ENCODE results near the gene ARRB1. TPM values are rescaled to one million over a fixed set of nuclear protein-coding genes. Genes with fewer than 3 reads are reported as not detected.
A peak's percentile ranks its signal among the peaks of the same experiment; 100 is the strongest.

Gene ARRB1
- total RNA-seq = 48.2 TPM

- Histone ChIP-seq H3K4me3 (ENCODE audit: low read length) (peak within 1 kb of the TSS; percentile 62), H3K9me3 (ENCODE audit: low read depth, low read length) (no peaks in the 10 kb centered on the region), H3K4me1 (ENCODE audit: insufficient read depth, low read length) (peaks cover 64% of the 10 kb centered on the region), H3K27me3 (ENCODE audit: insufficient read depth, low read length) (no peaks in the 10 kb centered on the region)
These were observed at the start of gene ARRB1 for GRCh38 chr11:75351541-75351790. ARRB1 (minus strand) TSS chr11:75351661; CDS start chr11:75351607, 54 bp downstream.

GRCh38 chr11:75400146-75400865 lies 48.8 kb upstream of the ARRB1 start:
- Histone ChIP-seq H3K9me3 (ENCODE audit: low read depth, low read length) (no peaks in the 10 kb centered on the region), H3K4me1 (ENCODE audit: insufficient read depth, low read length) (peaks cover 33% of the 10 kb centered on the region), H3K4me3 (ENCODE audit: low read length) (peak overlapping the region; percentile 94), H3K27me3 (ENCODE audit: insufficient read depth, low read length) (no peaks in the 10 kb centered on the region)

- H3K4me1 ChIP-seq (ENCODE audit: insufficient read depth, low read length) = peaks cover 33% of the 10 kb centered on the region
- no peaks in the 10 kb centered on the region for H3K27me3 ChIP-seq (ENCODE audit: insufficient read depth, low read length)
- peak within 1 kb of the TSS; percentile 94 for H3K4me3 ChIP-seq (ENCODE audit: low read length)
- H3K9me3 ChIP-seq (ENCODE audit: low read depth, low read length) = no peaks in the 10 kb centered on the region
These were observed 48.1 kb upstream of the ARRB1 start, which contains the start of gene RPS3 for GRCh38 chr11:75399344-75400145. RPS3 (plus strand) TSS chr11:75399518; CDS start chr11:75399548, 30 bp downstream.

GRCh38 chr11:75398906-75399305 lies 47.4 kb upstream of the ARRB1 start:
- Histone ChIP-seq H3K27me3 (ENCODE audit: insufficient read depth, low read length) (no peaks in the 10 kb centered on the region), H3K9me3 (ENCODE audit: low read depth, low read length) (no peaks in the 10 kb centered on the region), H3K4me1 (ENCODE audit: insufficient read depth, low read length) (peaks cover 33% of the 10 kb centered on the region), H3K4me3 (ENCODE audit: low read length) (no peak overlapping the region)

- no peaks in the 10 kb centered on the region for H3K9me3 ChIP-seq (ENCODE audit: low read depth, low read length)
- H3K27me3 ChIP-seq (ENCODE audit: insufficient read depth, low read length) = no peaks in the 10 kb centered on the region
- no peak overlapping the region for H3K4me3 ChIP-seq (ENCODE audit: low read length)
- H3K4me1 ChIP-seq (ENCODE audit: insufficient read depth, low read length) = no peaks in the 10 kb centered on the region
These were observed 42.8 kb upstream of the ARRB1 start for GRCh38 chr11:75394085-75394840.

- Histone ChIP-seq H3K4me1 (ENCODE audit: insufficient read depth, low read length) (peaks cover 6% of the 10 kb centered on the region), H3K4me3 (ENCODE audit: low read length) (no peak overlapping the region), H3K27me3 (ENCODE audit: insufficient read depth, low read length) (no peaks in the 10 kb centered on the region), H3K9me3 (ENCODE audit: low read depth, low read length) (no peaks in the 10 kb centered on the region)
These were observed 38.5 kb upstream of the ARRB1 start for GRCh38 chr11:75389925-75390324.

DNA sequence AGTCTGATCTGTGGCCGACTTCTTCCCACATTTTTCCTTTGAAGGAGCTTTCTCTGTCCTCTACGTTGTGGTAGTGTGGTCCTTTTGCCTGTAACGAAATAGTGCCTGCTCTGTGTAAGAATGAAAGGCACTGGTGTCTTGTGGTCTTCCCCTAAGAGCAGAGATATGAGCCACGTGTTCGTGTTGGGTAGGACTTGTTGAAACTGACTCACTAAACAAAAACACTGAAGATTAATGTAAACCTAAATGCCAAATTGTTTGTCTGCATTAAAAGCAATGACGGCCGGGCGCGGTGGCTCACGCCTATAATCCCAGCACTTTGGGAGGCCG lies 37.8 kb upstream of the ARRB1 start:
- peaks cover 10% of the 10 kb centered on the region for H3K4me1 ChIP-seq (ENCODE audit: insufficient read depth, low read length)
- H3K27me3 ChIP-seq (ENCODE audit: insufficient read depth, low read length) = no peaks in the 10 kb centered on the region
- H3K9me3 ChIP-seq (ENCODE audit: low read depth, low read length) = no peaks in the 10 kb centered on the region
- no peak overlapping the region for H3K4me3 ChIP-seq (ENCODE audit: low read length)

- H3K4me1 ChIP-seq (ENCODE audit: insufficient read depth, low read length) = peaks cover 16% of the 10 kb centered on the region
- H3K9me3 ChIP-seq (ENCODE audit: low read depth, low read length) = no peaks in the 10 kb centered on the region
- H3K4me3 ChIP-seq (ENCODE audit: low read length) = no peak overlapping the region
- H3K27me3 ChIP-seq (ENCODE audit: insufficient read depth, low read length) = no peaks in the 10 kb centered on the region
These were observed 37.2 kb upstream of the ARRB1 start for GRCh38 chr11:75388386-75389275.

GRCh38 chr11:75387736-75388294 lies 36.4 kb upstream of the ARRB1 start:
- H3K27me3 ChIP-seq (ENCODE audit: insufficient read depth, low read length) = no peaks in the 10 kb centered on the region
- H3K4me1 ChIP-seq (ENCODE audit: insufficient read depth, low read length) = peaks cover 24% of the 10 kb centered on the region
- no peaks in the 10 kb centered on the region for H3K9me3 ChIP-seq (ENCODE audit: low read depth, low read length)
- H3K4me3 ChIP-seq (ENCODE audit: low read length) = no peak overlapping the region

DNA sequence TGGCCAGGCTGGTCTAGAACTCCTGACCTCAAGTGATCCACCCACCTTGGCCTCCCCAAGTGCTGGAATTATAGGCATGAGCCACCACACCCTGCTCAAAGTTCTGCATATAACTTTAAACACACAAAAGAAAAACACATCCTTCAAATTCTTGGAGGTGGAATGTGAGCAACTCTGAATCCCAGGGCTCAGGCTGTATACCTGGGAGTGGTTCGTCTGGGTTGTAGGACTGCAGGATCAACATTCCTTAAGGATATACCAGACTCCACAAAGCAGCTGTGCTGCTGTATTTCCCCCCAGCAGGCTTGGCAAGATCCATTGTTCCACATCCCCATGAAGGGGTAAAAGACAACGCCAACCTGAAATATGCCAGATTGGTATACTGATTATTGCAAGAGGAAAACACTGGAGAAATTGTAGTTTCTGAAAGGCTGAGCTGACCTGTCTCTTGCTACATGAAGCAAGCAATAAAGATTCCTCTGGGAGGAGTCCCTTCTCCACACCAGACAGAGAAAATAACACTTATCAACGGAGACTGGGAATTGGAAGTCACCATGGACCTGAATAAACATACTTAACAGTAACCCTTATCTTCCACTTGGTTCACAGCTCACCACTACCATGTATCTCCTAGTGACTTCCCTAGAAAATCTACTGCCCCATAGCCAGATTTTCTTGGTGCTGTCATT lies 35.6 kb upstream of the ARRB1 start:
- Histone ChIP-seq H3K4me1 (ENCODE audit: insufficient read depth, low read length) (peaks cover 31% of the 10 kb centered on the region), H3K27me3 (ENCODE audit: insufficient read depth, low read length) (no peaks in the 10 kb centered on the region), H3K4me3 (ENCODE audit: low read length) (no peak overlapping the region), H3K9me3 (ENCODE audit: low read depth, low read length) (no peaks in the 10 kb centered on the region)

GRCh38 chr11:75384438-75385080 lies 33.1 kb upstream of the ARRB1 start:
- H3K4me3 ChIP-seq (ENCODE audit: low read length) = no peak overlapping the region

GRCh38 chr11:75383246-75383645 lies 31.8 kb upstream of the ARRB1 start:
- Histone ChIP-seq H3K9me3 (ENCODE audit: low read depth, low read length) (no peaks in the 10 kb centered on the region), H3K4me1 (ENCODE audit: insufficient read depth, low read length) (peaks cover 43% of the 10 kb centered on the region), H3K27me3 (ENCODE audit: insufficient read depth, low read length) (no peaks in the 10 kb centered on the region), H3K4me3 (ENCODE audit: low read length) (no peak overlapping the region)

More at GRCh38 chr11:75384438-75385080, 33.1 kb upstream of the ARRB1 start:
- H3K9me3 ChIP-seq (ENCODE audit: low read depth, low read length) = no peaks in the 10 kb centered on the region
- H3K4me1 ChIP-seq (ENCODE audit: insufficient read depth, low read length) = peaks cover 48% of the 10 kb centered on the region
- no peaks in the 10 kb centered on the region for H3K27me3 ChIP-seq (ENCODE audit: insufficient read depth, low read length)

DNA sequence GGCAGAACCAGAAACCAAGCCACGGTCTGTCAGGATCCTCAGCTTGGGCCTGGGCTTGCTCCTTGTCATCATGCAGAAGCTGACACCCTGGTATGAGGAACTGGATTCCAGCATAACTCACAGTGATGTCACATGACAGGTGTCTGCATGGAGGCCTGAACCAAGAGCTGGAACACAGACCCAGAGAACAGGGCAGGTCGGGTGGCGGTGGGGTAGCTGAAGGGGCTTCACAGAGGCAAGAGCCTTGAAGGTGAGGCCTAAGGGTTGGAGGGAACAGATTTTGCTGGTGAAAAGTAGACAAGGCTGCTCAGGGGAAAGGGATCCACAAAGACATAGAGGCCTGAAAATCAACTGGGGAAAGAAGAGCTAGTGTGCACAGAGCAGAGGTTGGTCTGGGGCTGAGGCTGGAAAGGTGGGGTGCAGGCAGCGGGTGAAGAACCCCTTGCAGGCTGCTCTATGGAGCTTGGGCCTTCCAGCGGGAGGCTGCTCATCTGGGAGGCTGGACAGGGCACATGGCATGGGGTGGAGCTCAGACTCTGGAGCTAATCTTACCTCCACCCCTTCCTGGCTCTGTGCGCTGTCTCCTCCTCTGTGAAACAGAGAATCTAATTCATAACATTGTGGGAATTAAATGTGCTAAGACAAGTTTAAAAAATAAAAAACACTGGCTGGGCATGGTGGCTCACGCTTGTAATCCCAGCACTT lies 29.4 kb upstream of the ARRB1 start:
- Histone ChIP-seq H3K9me3 (ENCODE audit: low read depth, low read length) (no peaks in the 10 kb centered on the region), H3K4me1 (ENCODE audit: insufficient read depth, low read length) (peaks cover 47% of the 10 kb centered on the region), H3K27me3 (ENCODE audit: insufficient read depth, low read length) (no peaks in the 10 kb centered on the region), H3K4me3 (ENCODE audit: low read length) (no peak overlapping the region)
